LHCN-M2 (cell line): ENCODE data around the gene RIMKLB. TPM values are rescaled to one million over a fixed set of nuclear protein-coding genes. Genes with fewer than 3 reads are reported as not detected.
A peak's percentile ranks its signal among the peaks of the same experiment; 100 is the strongest.
"Not testable (repeated sequence)": the region's sequence is repeated elsewhere in the genome, so short reads cannot be mapped to it uniquely, and the experiment has no call there.

Experiments used
- DNase-seq: peaks from one replicate; pipeline ENCODE4 v3.0.0-alpha.2; 2012; ENCODE audit warnings: low read depth
- total RNA-seq: library from RNA; depleted of rRNA; stranded (reverse); fragments of >200 nt; gene quantifications from 2 replicates; pipeline ENCODE4 v1.2.3, GENCODE V29; 2014

Gene RIMKLB
- total RNA-seq, 1 experiment from 2014 or later: 15.7 TPM

DNA sequence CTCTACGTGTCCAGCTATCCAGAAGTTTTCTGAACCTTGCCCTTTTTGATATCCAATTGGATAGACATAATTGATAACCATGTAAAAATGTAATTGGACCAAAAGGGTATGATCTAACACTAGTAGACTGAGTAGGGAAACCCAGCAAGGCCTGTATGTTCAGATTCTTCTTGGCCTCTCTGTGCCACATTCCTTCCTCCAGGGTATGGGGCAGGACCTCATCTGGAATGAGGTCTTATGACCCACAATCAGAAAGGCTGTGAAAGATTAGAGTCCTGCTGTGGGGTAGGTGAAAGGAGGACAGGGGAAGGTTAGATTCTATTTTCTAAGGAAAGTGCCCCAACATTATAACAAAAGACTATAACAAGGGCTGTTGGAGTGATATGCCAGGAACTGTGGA is 73.3 kb downstream of the RIMKLB start:
- no peak for DNase-seq

DNA sequence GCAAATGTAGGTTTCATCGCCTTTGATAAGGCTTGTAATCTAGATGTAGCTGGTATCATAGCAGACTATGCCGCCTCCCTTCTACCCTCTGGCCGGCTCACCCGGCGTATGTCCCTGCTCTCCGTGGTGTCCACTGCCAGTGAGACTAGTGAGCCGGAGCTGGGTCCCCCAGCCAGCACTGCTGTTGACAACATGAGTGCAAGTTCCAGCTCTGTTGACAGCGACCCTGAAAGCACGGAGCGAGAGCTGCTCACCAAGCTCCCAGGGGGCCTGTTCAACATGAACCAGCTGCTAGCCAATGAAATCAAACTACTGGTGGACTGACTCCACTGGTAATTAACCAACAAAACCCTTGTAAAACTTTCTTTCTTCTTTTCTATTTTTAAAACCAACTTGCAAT is 75.7 kb downstream of the RIMKLB start:
- DNase-seq: no peak

DNA sequence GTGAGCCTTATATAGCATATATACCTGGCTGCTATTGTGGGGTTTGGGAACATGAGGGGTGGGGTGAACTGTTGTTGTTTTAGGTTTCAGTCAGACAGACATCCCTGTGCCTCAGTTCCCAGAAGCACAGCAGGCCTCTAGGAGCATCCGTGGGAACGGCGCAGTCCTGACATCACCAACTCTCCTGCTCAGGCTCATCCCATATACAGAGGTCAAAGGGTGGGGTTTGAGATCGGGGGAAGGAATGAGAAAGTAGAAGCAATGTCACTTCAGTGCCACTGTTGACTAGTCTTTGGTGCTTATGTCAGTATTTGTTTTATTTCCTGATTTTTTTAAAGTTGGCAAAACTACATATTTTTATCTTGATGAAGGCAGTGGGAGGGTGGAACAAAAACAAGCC is 81.5 kb downstream of the RIMKLB start:
- DNase-seq: no peak

DNA sequence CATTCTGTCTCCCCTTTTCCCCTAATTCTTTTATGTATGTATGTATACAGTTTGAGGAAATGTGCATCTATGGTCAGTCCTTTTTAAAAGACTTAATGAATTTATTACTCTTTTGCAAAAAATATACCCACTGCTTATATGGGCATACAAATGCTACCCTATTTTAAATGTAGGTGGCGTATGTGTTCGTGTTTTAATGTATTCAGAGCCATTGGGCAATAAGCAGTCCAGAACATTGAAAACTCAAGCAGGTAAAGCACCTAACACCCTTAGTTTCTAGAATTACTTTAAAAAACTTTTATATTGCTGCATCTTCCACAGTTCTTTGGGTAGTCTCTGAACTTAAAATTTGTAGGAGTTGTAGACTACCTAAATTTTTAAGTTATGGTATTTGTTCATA is 82.1 kb downstream of the RIMKLB start:
- DNase-seq: no peak

DNA sequence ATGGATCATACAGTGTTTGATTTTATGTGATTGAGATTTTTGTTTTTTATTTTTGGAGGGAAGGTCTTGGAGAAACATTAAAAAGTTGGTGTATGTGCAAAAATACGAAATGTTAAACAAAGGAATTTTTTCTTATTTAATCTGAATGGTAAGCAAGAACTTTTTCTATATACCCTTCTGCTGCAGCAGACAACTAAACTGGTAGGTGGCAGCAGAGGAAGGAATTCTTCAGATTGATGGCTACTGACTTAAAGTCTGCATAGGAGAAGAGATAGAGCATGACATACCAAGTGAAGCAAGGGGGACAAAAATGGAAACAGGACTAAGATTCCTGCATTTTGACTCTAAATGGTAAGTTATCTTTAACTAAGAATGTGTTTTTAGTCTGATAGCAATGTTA is 82.6 kb downstream of the RIMKLB start:
- peak; percentile 29 for DNase-seq

DNA sequence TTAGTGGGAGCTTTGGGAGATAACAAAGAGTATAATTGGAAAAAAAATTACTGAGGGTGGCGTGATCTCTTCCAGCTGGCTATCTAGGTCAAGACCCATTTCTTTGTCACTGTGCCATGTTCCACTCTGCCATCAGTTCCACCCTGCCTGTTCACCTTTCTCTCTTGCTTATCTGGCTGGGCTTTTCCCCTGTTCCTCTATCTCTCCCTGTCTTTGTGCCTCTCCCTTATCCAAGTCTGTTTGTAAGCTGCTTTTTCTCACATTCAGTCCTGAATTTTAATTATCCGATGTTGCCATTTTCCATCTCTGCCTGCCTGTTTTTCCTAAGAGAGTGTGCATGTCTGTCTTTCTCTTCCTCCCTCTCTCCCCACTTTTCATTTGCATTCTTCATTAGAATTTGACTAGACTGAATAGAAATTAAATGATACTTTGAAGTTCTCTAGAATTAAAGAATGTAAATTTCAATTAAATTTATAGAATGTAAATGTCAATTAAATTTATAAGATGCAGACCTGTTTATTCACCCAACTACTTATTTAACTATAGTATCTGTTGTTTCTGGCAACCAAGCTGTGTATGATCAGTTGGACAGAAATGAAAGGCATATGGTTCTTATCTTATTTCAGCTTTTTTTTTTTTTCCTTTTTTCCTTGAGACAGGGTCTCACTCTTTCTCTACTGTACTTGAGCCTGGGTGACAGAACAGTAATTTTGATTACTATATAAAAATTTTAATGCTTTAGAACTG is 83.8 kb downstream of the RIMKLB start:
- DNase-seq: no peak

DNA sequence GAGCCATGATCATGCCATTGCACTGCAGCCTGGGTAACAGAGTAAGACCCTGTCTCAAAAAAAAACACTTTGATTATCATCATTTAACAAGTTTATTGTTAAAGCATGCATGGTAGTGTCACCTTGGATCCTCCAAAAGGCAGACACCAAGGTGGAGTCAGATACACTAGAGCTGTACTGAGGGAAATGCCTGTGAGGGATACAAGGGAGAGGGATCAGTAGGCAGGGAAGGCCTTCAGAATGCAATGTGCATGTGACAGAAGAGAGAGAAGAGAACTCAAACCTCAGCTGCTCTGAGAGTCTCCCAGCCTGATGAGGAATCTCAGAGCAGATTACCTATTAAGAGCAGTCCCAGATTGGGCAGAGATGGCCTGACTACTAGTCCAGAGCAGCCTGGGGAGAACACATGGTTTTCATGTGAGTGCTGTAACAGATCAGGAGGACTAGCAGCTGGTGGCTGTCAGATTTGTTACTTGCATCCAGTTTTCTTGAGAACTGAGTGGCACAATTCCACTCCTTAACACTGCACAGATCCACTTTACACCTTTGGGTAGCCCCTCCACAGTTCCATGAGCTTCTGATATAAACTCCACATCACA is 86.6 kb downstream of the RIMKLB start:
- no peak for DNase-seq

DNA sequence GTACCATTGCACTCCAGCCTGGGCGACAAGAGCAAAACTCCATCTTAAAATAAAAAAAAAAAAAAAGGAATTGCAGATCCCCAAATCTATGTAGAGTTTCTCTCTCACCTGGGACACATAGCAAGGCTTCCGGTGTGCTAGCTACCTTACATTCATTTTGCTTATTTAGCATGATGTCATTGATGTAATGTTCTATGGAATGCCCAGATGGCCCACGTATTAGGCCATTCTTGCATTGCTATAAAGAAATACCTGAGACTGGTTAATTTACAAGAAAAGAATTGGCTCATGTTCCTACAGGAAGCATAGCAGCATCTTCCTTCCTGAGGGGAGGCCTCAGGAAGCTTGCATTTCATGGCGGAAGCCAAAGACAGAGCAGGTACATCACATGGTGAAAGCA is 87.7 kb downstream of the RIMKLB start:
- DNase-seq: no peak

DNA sequence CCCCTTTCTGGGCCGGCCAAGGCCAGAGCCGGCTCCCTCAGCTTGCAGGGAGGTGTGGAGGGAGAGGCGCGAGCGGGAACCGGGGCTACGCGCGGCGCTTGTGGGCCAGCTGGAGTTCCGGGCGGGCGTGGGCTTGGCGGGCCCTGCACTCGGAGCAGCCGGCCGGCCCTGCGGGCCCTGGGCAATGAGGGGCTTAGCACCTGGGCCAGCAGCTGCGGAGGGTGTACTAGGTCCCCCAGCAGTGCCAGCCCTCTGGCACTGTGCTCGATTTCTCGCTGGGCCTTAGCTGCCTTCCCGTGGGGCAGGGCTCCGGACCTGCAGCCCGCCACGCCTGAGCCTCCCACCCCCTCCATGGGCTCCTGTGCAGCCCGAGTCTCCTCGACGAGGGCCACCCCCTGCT is 89.4 kb downstream of the RIMKLB start:
- not testable (repeated sequence) for DNase-seq

DNA sequence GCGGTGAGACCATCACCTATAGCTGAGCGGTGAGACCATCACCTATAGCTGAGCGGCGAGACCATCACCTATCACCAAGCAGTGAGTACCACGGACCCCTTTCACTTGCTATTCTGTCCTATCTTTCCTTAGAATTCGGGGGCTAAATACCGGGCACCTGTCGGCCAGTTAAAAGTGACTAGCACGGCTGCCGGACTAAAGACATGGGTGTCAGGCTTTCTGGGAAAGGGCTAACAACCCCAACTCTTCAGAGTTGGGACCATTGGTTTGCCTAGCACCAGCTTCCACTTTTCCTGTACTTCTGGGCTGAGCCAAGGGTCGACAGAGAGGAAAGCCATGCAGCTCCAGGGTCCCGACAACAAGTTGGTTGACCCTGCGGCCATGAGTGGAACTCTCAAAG is 90.9 kb downstream of the RIMKLB start:
- not testable (repeated sequence) for DNase-seq

DNA sequence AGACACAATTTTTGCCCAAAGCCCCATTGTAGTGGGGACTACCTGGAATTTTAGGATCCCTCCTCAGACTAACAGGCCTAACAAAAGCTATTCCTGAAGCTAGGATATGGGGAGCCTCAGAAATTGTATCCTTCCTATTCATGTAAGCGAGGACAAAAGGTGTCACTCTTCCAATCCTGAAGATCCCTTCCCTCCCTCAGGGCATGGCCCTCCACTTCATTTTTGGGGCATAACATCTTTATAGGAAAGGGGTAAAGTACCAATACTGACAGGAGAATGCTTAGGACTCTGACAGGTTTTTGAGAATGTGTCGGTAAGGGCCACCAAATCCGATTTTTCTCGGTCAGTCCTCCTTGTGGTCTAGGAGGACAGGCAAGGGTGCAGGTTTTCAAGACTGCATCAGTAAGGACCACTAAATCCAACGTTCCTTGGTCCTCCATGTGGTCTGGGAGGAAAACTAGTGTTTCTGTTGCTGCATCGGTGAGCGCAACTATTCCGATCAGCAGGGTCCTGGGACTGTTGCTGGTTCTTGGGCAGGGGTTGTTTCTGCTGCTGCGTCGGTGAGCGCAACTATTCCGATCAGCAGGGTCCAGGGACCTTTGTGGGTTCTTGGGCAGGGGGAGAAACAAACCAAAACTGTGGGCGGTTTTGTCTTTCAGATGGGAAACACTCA is 91.7 kb downstream of the RIMKLB start:
- DNase-seq: not testable (repeated sequence)

DNA sequence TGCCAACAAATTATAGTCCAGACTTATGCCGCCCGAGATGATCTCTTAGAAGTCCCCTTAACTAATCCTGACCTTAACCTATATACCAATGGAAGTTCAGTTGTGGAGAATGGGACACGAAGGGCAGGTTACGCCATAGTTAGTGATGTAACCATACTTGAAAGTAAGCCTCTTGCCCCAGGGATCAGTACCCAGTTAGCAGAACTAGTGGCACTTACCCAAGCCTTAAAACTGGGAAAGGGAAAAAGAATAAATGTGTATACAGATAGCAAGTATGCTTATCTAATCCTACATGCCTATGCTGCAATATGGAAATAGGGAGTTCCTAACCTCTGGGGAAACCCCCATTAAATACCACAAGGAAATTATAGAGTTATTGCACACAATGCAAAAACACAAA is 95.4 kb downstream of the RIMKLB start:
- DNase-seq: not testable (repeated sequence)

DNA sequence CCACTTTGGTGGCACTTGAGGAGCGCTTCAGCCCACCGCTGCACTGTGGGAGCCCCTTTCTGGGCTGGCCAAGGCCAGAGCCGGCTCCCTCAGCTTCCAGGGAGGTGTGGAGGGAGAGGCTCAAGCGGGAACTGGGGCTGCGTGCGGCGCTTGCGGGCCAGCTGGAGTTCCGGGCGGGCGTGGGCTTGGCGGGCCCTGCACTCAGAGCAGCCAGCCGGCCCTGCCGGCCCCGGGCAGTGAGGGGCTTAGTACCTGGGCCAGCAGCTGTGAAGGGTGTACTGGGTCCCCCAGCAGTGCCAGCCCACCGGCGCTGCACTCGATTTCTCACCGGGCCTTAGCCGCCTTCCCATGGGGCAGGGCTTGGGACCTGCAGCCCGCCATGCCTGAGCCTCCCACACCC is 96.8 kb downstream of the RIMKLB start:
- DNase-seq: not testable (repeated sequence)

DNA sequence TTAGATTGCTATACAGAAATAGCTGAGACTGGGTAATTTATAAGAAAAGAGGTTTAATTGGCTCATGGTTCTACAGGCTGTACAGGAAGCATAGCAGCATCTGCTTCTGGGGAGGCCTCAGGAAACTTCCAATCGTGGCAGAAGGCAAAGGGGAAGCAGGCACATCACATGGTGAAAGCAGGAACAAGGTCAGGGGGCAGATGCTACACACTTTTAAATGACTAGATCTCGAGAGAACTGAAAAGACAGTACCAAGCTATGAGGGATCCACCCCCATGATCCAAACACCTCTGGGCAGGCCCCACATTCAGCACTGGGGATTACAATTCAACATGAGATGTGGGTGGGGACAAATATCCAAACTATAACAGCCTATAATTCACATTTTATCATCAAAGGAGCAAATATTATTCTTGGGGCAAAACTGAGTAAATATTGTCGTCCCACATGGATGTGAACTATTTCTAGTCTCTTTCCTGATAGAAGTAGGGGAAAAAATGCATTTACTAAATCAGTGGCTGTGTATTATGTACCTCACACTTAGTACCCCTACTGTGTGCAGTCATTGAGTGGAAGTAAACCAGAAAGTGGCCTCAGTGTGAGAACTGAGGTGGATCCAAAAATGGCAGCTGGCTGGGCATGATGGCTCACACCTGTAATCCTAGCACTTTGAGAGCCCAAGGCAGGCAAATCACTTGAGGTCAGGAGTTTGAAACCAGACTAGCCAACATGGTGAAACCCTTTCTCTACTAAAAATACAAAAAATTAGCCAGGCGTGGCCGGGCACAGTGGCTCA is 99.2 kb downstream of the RIMKLB start:
- DNase-seq: no peak

DNA sequence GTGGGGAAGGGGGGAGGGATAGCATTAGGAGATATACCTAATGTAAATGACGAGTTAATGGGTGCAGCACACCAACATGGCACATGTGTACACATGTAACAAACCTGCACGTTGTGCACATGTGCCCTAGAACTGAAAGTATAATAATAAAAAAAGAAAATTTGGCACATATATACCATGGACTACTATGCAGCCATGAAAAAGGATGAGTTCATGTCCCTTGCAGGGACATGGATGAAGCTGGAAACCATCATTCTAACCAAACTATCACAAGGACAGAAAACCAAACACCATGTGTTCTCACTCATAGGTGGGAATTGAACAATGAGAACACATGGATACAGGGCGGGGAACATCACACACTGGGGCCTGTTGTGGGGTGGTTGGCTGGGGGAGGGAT is 103.4 kb downstream of the RIMKLB start:
- DNase-seq: not testable (repeated sequence)

DNA sequence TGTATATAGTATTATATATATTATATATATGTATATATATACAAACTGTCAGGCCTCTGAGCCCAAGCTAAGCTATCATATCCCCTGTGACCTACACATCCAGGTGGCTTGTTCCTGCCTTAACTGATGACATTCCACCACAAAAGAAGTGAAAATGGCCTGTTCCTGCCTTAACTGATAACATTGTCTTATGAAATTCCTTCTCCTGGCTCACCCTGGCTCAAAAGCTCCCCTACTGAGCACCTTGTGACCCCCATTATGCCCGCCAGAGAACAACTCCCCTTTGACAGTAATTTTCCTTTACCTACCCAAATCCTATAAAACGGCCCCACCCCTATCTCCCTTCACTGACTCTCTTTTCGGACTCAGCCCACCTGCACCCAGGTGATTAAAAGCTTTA is 107.0 kb downstream of the RIMKLB start:
- not testable (repeated sequence) for DNase-seq

DNA sequence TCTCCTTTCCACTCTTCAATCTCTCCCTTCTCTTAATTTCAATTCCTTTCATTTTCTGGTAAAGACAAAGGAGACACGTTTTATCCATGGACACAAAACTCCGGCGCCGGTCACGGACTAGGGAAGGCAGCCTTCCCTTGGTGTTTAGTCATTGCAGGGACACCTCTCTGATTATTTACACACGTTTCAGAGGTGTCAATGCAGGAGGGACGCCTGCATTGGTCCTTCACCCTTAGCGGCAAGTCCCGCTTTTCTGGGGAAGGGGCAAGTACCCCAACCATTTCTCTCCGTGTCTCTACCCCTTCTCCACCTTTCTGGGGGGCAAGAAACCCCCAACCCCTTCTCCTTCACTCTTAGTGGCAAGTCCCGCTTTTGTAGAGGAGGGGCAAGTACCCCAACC is 107.7 kb downstream of the RIMKLB start:
- not testable (repeated sequence) for DNase-seq

DNA sequence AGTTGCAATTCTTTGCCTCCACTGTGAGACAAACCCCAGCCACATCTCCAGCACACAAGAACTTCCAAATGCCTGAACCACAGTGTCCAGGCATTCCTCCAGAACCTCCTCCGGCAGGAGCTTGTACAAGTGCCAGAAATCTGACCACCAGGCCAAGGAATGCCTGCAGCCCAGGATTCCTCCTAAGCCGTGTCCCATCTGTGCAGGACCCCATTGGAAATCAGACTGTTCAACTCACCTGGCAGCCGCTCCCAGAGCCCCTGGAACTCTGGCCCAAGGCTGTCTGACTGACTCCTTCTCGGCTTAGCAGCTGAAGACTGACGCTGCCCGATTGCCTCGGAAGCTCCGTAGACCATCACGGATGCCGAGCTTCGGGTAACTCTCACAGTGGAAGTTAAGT is 109.3 kb downstream of the RIMKLB start:
- DNase-seq: not testable (repeated sequence)

DNA sequence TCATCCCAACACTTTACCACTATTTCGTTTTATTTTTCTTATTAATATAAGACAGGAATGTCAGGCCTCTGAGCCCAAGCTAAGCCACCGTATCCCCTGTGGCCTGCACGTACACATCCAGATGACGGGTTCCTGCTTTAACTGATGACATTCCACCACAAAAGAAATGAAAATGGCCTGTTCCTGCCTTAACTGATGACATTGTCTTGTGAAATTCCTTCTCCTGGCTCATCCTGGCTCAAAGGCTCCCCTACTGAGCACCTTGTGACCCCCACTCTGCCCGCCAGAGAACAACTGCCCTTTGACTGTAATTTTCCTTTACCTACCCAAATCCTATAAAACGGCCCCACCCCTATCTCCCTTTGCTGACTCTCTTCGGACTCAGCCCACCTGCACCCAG is 112.3 kb downstream of the RIMKLB start:
- DNase-seq: not testable (repeated sequence)

DNA sequence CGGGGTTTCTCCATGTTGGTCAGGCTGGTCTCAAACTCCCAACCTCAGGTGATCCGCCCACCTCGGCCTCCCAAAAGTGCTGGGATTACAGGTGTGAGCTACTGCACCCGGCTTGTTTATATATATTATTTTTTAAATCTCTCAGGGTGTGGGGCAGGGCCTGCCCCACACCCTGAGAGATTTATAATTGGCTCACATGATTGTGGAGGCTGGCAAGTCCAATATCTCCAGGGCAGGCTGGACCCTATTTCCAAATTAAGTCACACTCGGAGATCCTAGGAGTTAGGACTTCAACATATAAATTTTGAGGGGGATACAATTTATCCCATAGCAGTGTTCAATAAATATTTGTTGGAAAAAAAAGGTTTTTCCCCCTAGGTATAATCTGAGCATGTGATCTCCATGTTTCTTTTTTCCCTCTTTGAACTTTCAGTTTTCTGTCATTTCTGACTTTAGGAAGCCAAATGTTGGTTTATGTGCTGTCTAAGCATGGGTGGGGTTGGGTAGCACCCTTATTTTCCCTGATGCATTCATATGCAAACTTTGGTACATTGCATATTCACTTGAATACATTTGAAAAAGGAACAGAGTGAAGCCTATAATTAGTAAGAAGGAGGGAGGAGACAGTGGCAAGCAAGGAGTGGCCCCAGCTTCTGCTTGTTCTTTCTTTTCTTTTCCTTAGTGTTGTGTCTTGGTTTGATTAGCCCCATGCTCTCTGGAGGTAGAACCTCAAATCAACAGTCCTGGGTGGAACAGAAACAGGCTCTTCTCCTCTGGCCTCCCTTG is 116.0 kb downstream of the RIMKLB start:
- no peak for DNase-seq

DNA sequence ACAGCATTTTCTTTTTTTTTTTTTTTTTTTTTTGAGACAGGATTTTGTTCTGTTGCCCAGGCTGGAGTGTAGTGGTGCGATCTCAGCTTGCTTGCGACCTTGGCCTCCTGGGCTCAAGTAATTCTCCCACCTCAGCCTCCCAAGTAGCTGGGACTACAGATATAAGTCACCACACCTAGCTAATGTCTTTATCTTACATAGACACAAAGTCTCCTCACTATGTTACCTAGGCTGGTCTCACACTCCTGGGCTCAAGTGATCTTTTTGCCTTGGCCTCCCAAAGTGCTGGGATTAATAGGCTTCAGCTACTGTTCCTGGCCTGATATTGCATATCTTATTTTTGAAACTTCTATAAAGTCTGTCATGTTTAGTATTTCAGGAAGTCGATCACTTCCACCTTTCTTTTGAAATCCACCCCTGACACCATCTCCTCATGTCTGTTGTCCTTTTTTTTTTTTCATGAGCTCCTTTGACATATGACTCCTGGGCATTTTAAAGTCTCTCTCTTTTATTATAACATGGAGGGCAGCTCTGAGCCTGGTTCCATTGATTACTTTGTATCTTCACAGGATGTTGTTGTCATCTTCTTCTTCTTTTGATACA is 118.8 kb downstream of the RIMKLB start:
- DNase-seq: no peak
